ENCODE data around the gene RNASEH2B.

The RNASEH2B gene

GRCh38 chr13:50994651-50995050 is 85.1 kb downstream of the RNASEH2B start:
- TF ChIP-seq CTCF (IDR thresholded peaks at IDR 0.05; ENCODE audit: low read depth, low read length, missing control alignments), result no peak
- DNase-seq (ENCODE audit: low read depth), result no peak
- no peak overlapping the region for H3K4me3 ChIP-seq (ENCODE audit: low read depth, low read length)

- H3K4me3 ChIP-seq (ENCODE audit: low read depth, low read length), result no peak overlapping the region
- DNase-seq (ENCODE audit: low read depth), result no peak
- TF ChIP-seq CTCF (IDR thresholded peaks at IDR 0.05; ENCODE audit: low read depth, low read length, missing control alignments), result no peak
Measured at GRCh38 chr13:50995854-50996253, 86.3 kb downstream of the RNASEH2B start.

- no peak for TF ChIP-seq CTCF (IDR thresholded peaks at IDR 0.05; ENCODE audit: low read depth, low read length, missing control alignments)
- DNase-seq (ENCODE audit: low read depth), result no peak
- no peak overlapping the region for H3K4me3 ChIP-seq (ENCODE audit: low read depth, low read length)
Measured at GRCh38 chr13:50998326-50998725, 88.7 kb downstream of the RNASEH2B start.

GRCh38 chr13:50999641-51000040 is 90.0 kb downstream of the RNASEH2B start:
- DNase-seq (ENCODE audit: low read depth), result no peak
- no peak overlapping the region for H3K4me3 ChIP-seq (ENCODE audit: low read depth, low read length)
- no peak for TF ChIP-seq CTCF (IDR thresholded peaks at IDR 0.05; ENCODE audit: low read depth, low read length, missing control alignments)

- no peak overlapping the region for H3K4me3 ChIP-seq (ENCODE audit: low read depth, low read length)
- no peak for DNase-seq (ENCODE audit: low read depth)
- TF ChIP-seq CTCF (IDR thresholded peaks at IDR 0.05; ENCODE audit: low read depth, low read length, missing control alignments), result no peak
Measured at GRCh38 chr13:51000061-51000460, 90.5 kb downstream of the RNASEH2B start.

GRCh38 chr13:51000571-51001260 is 91.1 kb downstream of the RNASEH2B start:
- no peak for TF ChIP-seq CTCF (IDR thresholded peaks at IDR 0.05; ENCODE audit: low read depth, low read length, missing control alignments)
- no peak for DNase-seq (ENCODE audit: low read depth)

GRCh38 chr13:51001335-51001734 is 91.7 kb downstream of the RNASEH2B start:
- no peak for TF ChIP-seq CTCF (IDR thresholded peaks at IDR 0.05; ENCODE audit: low read depth, low read length, missing control alignments)
- DNase-seq (ENCODE audit: low read depth), result no peak
- H3K4me3 ChIP-seq (ENCODE audit: low read depth, low read length), result no peak overlapping the region

More at GRCh38 chr13:51000571-51001260, 91.1 kb downstream of the RNASEH2B start:
- no peak overlapping the region for H3K4me3 ChIP-seq (ENCODE audit: low read depth, low read length)
